PC-3 (cell line): ENCODE data around the gene PTGS2.

Experiments
- CTCF ChIP-seq: fragments of 300-600 bp; sonication (generic); conservative IDR thresholded peaks from 2 replicates; pipeline ENCODE4 v1.5.1; 2017; ENCODE audit warnings: antibody characterized with exemption, low read depth, mild to moderate bottlenecking, low read length
- EZH2 ChIP-seq: fragments of 300-600 bp; sonication (generic); IDR thresholded peaks from one replicate; pipeline ENCODE4 v1.6.1; 2017; ENCODE audit warnings: antibody characterized with exemption, mild to moderate bottlenecking, low read length; ENCODE audit not compliant: unreplicated experiment

- TF ChIP-seq CTCF (no peak), EZH2 (no peak)
Measured at GRCh38 chr1:186654741-186655140, 25.5 kb downstream of the PTGS2 start.
